ENCODE results near the gene PTPN14. TPM values are rescaled to one million over a fixed set of nuclear protein-coding genes. Genes with fewer than 3 reads are reported as not detected.
A peak's percentile ranks its signal among the peaks of the same experiment; 100 is the strongest.

Gene PTPN14
- total RNA-seq, 1 donor = 104 TPM

DNA sequence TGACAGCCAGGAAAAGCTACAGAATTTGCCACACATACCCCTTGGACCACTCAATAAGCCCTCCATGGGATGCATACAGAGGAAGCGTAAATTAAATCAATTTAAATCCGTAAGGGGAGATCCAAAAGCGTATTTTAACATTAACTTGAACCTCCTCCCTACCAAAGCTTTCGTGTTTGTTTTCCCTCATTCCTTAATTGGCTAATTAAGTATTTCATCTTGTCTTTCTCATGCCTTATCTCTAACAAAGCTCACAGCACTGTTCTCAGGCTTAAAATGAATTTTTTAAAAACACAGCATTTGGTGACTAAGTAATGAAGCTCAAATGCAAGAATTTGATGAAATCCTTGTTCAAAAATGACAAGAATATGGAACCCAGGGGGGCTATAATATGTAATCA is 3.1 kb downstream of the PTPN14 start:
- TF ChIP-seq, protein P1, sequence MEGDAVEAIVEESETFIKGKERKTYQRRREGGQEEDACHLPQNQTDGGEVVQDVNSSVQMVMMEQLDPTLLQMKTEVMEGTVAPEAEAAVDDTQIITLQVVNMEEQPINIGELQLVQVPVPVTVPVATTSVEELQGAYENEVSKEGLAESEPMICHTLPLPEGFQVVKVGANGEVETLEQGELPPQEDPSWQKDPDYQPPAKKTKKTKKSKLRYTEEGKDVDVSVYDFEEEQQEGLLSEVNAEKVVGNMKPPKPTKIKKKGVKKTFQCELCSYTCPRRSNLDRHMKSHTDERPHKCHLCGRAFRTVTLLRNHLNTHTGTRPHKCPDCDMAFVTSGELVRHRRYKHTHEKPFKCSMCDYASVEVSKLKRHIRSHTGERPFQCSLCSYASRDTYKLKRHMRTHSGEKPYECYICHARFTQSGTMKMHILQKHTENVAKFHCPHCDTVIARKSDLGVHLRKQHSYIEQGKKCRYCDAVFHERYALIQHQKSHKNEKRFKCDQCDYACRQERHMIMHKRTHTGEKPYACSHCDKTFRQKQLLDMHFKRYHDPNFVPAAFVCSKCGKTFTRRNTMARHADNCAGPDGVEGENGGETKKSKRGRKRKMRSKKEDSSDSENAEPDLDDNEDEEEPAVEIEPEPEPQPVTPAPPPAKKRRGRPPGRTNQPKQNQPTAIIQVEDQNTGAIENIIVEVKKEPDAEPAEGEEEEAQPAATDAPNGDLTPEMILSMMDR (IDR thresholded peaks at IDR 0.05; ENCODE audit: insufficient read depth, low read depth, low read length) = no peak
- H3K4me3 ChIP-seq (ENCODE audit: low read depth, low read length) = peak overlapping the region; percentile 94
- no peak for DNase-seq (ENCODE audit: low read depth)

DNA sequence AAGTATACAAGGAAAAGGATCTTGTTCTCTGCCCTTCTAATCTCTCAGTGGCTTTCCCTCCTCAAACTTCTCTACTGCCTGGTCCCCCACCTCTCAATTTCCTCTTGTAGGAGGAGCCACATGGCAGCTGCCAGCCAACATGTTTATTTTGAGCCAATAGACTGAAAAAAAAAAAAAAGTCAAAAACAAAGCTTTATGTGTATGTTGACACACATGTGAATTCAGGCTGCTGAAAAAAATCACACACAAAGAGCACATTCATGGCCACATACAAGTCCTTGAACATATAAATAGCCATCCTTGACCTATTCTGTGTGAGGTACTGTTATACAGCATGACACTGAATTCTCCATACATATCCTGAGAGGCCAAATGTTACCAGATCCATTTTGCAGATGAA is 3.7 kb downstream of the PTPN14 start:
- DNase-seq (ENCODE audit: low read depth) = no peak
- TF ChIP-seq, protein P1 (IDR thresholded peaks at IDR 0.05; ENCODE audit: insufficient read depth, low read depth, low read length) = no peak
- H3K4me3 ChIP-seq (ENCODE audit: low read depth, low read length) = peak overlapping the region; percentile 94

DNA sequence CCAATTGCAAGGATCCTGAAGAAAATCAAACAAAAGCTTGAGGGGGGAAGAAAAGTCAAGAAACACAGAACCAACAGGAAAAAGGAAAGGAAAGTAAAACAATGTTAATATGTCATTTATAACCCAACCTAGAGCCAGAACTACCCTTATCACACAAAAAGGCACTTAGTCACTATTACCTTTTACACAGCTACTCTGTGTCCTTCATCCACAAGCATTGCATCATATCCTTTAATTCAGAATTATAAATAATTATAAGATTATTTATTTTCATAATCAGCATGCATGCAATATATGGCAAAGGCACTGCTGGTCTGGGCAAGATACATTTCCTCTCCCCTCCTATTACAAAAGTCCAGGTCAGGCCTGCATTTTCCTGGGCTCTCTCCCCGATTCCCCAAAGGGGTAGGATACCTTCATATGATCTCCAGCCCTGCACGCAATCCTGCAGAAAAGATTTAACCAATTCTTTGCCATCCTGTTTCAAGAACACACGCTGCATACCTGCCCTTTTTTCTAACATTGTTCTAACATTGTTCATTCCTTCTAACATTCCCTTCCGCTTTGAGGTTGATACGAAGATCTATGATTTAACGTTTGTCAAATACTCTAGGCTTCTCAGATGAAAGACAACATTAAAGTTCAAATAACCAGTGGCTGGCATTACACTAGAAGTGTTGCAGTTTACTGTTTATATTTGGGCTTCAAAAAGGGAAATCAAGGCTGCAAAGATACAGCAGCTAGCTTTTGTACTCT is 4.3 kb downstream of the PTPN14 start:
- no peak for DNase-seq (ENCODE audit: low read depth)
- H3K4me3 ChIP-seq (ENCODE audit: low read depth, low read length) = no peak overlapping the region
- TF ChIP-seq, protein P1 (IDR thresholded peaks at IDR 0.05; ENCODE audit: insufficient read depth, low read depth, low read length) = no peak

DNA sequence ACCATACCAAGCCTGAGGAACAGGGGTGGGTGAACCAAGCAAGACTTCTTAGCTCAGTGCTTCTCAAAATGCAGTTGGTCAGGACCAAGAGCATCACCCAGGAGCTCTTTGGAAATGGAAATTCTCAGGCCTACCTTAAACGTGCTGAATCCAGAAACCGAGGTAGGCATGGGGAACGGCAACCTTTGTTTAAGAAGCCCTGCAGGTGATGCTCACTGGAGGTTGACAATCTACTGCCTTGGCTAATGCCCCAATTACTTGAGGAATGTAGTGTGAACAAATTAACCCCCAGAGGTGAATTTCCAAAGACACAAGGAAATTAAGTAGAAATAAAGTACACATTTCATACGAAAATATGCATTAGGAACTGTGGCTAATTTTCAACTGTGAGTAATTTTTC is 5.3 kb downstream of the PTPN14 start:
- TF ChIP-seq, protein P1 (IDR thresholded peaks at IDR 0.05; ENCODE audit: insufficient read depth, low read depth, low read length) = no peak
- no peak overlapping the region for H3K4me3 ChIP-seq (ENCODE audit: low read depth, low read length)
- no peak for DNase-seq (ENCODE audit: low read depth)

DNA sequence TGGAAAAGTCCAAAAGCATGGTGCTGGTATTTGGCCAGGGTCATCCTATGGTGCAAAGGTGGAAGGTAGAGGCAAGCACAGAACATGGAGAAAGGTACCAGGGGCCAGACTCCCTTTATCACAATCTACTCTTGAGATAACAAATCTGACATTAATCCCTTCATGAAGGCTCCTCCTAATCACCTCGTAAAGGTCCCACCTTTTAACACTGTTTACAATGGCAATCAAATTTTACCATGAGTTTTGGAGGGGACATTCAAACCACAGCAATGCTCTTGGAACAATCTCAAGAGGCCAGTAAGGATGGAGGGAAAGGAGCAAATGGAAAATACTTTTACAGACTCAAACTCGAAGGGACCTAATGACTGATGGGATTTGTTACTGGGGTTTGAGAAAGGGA is 6.1 kb downstream of the PTPN14 start:
- no peak overlapping the region for H3K4me3 ChIP-seq (ENCODE audit: low read depth, low read length)
- TF ChIP-seq, protein P1 (IDR thresholded peaks at IDR 0.05; ENCODE audit: insufficient read depth, low read depth, low read length) = no peak
- DNase-seq (ENCODE audit: low read depth) = no peak

DNA sequence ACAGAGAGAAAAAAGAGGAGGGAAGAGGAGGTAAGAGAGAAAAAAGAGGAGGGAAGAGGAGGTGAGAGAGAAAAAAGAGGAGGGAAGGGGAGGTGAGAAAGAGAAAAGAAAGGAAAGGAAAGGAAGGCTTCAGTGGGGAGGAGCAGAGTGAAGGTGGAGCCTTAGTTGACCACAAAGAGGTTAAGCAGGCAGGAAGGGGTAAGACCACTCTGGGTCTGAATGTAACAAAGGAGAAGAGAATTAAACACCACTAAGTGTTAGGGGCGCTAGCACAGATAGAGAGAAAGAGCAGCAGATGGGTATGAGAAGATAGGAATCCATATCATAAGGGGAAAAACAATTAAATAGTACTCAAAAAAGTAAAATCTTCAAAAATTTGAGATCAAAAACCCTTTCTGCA is 6.6 kb downstream of the PTPN14 start:
- TF ChIP-seq, protein P1 (IDR thresholded peaks at IDR 0.05; ENCODE audit: insufficient read depth, low read depth, low read length) = no peak
- no peak overlapping the region for H3K4me3 ChIP-seq (ENCODE audit: low read depth, low read length)
- no peak for DNase-seq (ENCODE audit: low read depth)
